Activated T-cell treated with anti-CD3 and anti-CD28 coated beads for 48 hours (primary cell): ENCODE measurements around the gene SYT10.
"Not testable (repeated sequence)": the region's sequence is repeated elsewhere in the genome, so short reads cannot be mapped to it uniquely, and the experiment has no call there.

Experiments
- DNase-seq: peaks from one replicate; pipeline ENCODE4 v3.0.0-alpha.2; 2020; ENCODE audit warnings: low read depth

The SYT10 gene

GRCh38 chr12:33331961-33332398 lies 107.6 kb downstream of the SYT10 start:
- not testable (repeated sequence) for DNase-seq

GRCh38 chr12:33330940-33331339 lies 108.7 kb downstream of the SYT10 start:
- no peak for DNase-seq
